Lung (tissue), 12 donors: ENCODE data around the gene PYGM. TPM values are rescaled to one million over a fixed set of nuclear protein-coding genes. Genes with fewer than 3 reads are reported as not detected.

ENCODE experiments used
- ATAC-seq: fragments of 200-7000 bp; cut with Tn5 transposase; one replicate; pipeline ENCODE4 v1.9.1; 2020; ENCODE audit warnings: moderate number of reproducible peaks; ENCODE audit not compliant: insufficient read depth, low FRiP score
- DNase-seq, 3 donors: peaks; one replicate each; pipeline ENCODE4 v3.0.0-alpha.2; 2013 to 2017
- H3K27ac ChIP-seq, 2 donors: one replicate each; pipeline ENCODE4 v1.5.1; 2013; ENCODE audit warnings: mild to moderate bottlenecking in 2 of 2, moderate library complexity in 2 of 2, control low read depth in 1 of 2, inconsistent platforms in 1 of 2, low read depth in 1 of 2, low read length in 1 of 2
- H3K27me3 ChIP-seq, 3 donors: one replicate each; pipeline ENCODE4 v1.5.1; 2013; ENCODE audit warnings: low read length in 2 of 3; ENCODE audit not compliant: control insufficient read depth in 3 of 3, insufficient read depth in 3 of 3
- H3K36me3 ChIP-seq, 4 donors: one replicate each; pipeline ENCODE4 v1.5.1; 2013; ENCODE audit warnings: low read length in 4 of 4, mild to moderate bottlenecking in 1 of 4, moderate library complexity in 1 of 4; ENCODE audit not compliant: control insufficient read depth in 4 of 4, insufficient read depth in 4 of 4
- H3K4me1 ChIP-seq, 5 donors: one replicate each; pipeline ENCODE4 v1.5.1; 2013; ENCODE audit warnings: low read length in 5 of 5, mild to moderate bottlenecking in 2 of 5, moderate library complexity in 1 of 5; ENCODE audit not compliant: control insufficient read depth in 5 of 5, insufficient read depth in 5 of 5
- H3K4me3 ChIP-seq: one replicate; pipeline ENCODE4 v1.5.1; 2013; ENCODE audit warnings: mild to moderate bottlenecking, control low read depth, moderate library complexity
- H3K9ac ChIP-seq, 2 donors: one replicate each; pipeline ENCODE4 v1.5.1; 2013; ENCODE audit warnings: low read length in 2 of 2, control low read depth in 1 of 2; ENCODE audit not compliant: insufficient read depth in 1 of 2
- H3K9me3 ChIP-seq, 4 donors: one replicate each; pipeline ENCODE4 v1.5.1; 2013; ENCODE audit warnings: low read length in 3 of 4, mild to moderate bottlenecking in 1 of 4, moderate library complexity in 1 of 4; ENCODE audit not compliant: control insufficient read depth in 4 of 4, insufficient read depth in 3 of 4
- CTCF ChIP-seq: IDR thresholded peaks from 2 replicates; pipeline ENCODE4 v1.5.1; 2012; ENCODE audit warnings: mild to moderate bottlenecking; ENCODE audit errors: control extremely low read depth, extremely low read depth
- WGBS, 2 donors: extraction: QIAGEN DNeasy Blood & Tissue Kit; methylation state at CpG; one replicate each; pipeline ENCODE4 v1.1.7; 2013; 5-methylcytosine and 5-hydroxymethylcytosine counted together
- polyA plus RNA-seq, 2 donors: library from polyadenylated mRNA; stranded (reverse); fragments of 200-250 nt; gene quantifications; one replicate each; pipeline ENCODE4 v1.2.1, GENCODE V29; 2013
- total RNA-seq, 2 donors: library from RNA; depleted of rRNA in 1 of 2; stranded (reverse); fragments of >200 nt in 1 of 2; gene quantifications; one replicate each; pipeline ENCODE4 v1.2.1, GENCODE V29; 2014 to 2021
- donor health status: control.
- donor health status: control.
- donor health status: Bipolar disorder and iron deficiency.
- donor health status: healthy.
- donor health status: DM: yes; HTN: yes; CAD: no.

The PYGM gene
- total and polyA plus RNA-seq, 4 donors, result 1.2 to 3.8 (median 2.5) TPM

GRCh38 chr11:64750361-64751054 lies 9.3 kb downstream of the PYGM start:
- Histone ChIP-seq H3K4me3 (no peak overlapping the region), H3K4me1 (peaks cover 0 to 4% (median 0%) of the 10 kb centered on the region in 5 donors), H3K9me3 (no peaks in the 10 kb centered on the region), H3K27me3 (peaks cover 0 to 3% (median 0%) of the 10 kb centered on the region in 3 donors), H3K9ac (no peak overlapping the region), H3K36me3 (peaks cover 0 to 4% (median 1%) of the 10 kb centered on the region in 4 donors), H3K27ac (no peak overlapping the region)
- TF ChIP-seq CTCF, result no peak
- no peak for ATAC-seq
- WGBS, 2 donors, result 92 to 93% methylated on average over 13 of the region's 13 CpGs
- DNase-seq, result no peak

GRCh38 chr11:64747961-64748665 lies 11.7 kb downstream of the PYGM start:
- Histone ChIP-seq H3K9ac (no peak overlapping the region), H3K27me3 (peaks cover 0 to 21% (median 7%) of the 10 kb centered on the region in 3 donors), H3K4me1 (peaks cover 0 to 21% (median 4%) of the 10 kb centered on the region in 5 donors), H3K4me3 (no peak overlapping the region), H3K9me3 (no peaks in the 10 kb centered on the region), H3K36me3 (peaks cover 0 to 4% (median 1%) of the 10 kb centered on the region in 4 donors), H3K27ac (no peak overlapping the region)
- WGBS, 2 donors, result 87 to 91% methylated on average over 15 of the region's 15 CpGs
- DNase-seq (no peak), ATAC-seq (no peak)
- no peak for TF ChIP-seq CTCF

GRCh38 chr11:64746486-64746885 lies 13.3 kb downstream of the PYGM start:
- H3K4me1 ChIP-seq, result peaks cover 0 to 31% (median 10%) of the 10 kb centered on the region in 5 donors
- H3K9me3 ChIP-seq, result no peaks in the 10 kb centered on the region
- H3K36me3 ChIP-seq, result no peaks in the 10 kb centered on the region
- H3K9ac ChIP-seq, result no peak overlapping the region
- ATAC-seq (no peak), DNase-seq (no peak)
- 70 to 72% methylated on average over 10 of the region's 10 CpGs for WGBS, 2 donors
- H3K4me3 ChIP-seq, result no peak overlapping the region
- H3K27ac ChIP-seq, result peak overlapping the region; percentile 18 to 47
- peaks cover 0 to 38% (median 13%) of the 10 kb centered on the region in 3 donors for H3K27me3 ChIP-seq
- TF ChIP-seq CTCF, result no peak
